Measurements from ENCODE around the gene ERC1. TPM values are rescaled to one million over a fixed set of nuclear protein-coding genes. Genes with fewer than 3 reads are reported as not detected.

Gene ERC1
- total RNA-seq, 1 experiment from 2014 or later: 31.5 TPM

DNA sequence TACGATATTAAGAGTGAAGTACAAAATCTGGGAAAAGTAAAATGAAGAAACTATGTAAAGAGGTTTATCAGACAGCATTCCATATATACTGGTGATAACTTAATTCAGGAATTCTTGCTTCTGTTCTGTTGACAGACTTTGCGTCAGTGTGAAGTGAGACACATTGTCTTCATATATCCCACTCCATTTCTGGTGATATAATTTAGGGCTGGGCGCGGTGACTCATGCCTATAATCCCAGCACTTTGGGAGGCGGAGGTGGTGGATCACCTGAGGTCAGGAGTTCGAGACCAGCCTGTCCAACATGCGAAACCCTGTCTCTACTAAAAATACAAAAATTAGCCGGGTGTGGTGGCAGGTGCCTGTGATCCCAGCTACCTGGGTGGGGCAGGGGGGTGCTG, 21.2 kb upstream of the ERC1 start:
- Histone ChIP-seq H3K36me3 (no peaks in the 10 kb centered on the region), H3K27me3 (no peaks in the 10 kb centered on the region), H3K9me3 (replicated peaks) (no peaks in the 10 kb centered on the region), H3K4me1 (no peaks in the 10 kb centered on the region), H3K27ac (no peak overlapping the region), H3K4me3 (no peak overlapping the region)
- DNase-seq: no peak

DNA sequence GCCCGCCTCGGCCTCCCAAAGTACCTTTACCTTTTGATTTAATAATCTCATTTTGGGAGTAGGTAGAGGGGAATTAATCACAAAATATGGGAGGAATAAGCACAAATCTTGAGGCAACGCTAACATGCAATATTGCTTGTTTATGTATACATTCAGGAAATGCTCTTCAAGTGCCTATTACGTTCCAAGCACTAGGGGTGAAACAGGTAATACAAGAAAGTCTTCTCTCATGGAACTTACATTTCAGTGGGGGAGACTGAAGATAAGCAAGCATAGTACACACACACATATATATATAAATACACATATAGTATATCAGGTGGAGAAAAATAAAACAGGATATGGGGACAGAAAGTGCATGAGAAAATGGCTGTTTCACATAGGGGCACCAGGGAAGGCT, 19.0 kb upstream of the ERC1 start:
- H3K4me3 ChIP-seq: no peak overlapping the region
- no peaks in the 10 kb centered on the region for H3K4me1 ChIP-seq
- no peaks in the 10 kb centered on the region for H3K27me3 ChIP-seq
- H3K9me3 ChIP-seq (replicated peaks): no peaks in the 10 kb centered on the region
- no peaks in the 10 kb centered on the region for H3K36me3 ChIP-seq
- DNase-seq: no peak
- no peak overlapping the region for H3K27ac ChIP-seq

DNA sequence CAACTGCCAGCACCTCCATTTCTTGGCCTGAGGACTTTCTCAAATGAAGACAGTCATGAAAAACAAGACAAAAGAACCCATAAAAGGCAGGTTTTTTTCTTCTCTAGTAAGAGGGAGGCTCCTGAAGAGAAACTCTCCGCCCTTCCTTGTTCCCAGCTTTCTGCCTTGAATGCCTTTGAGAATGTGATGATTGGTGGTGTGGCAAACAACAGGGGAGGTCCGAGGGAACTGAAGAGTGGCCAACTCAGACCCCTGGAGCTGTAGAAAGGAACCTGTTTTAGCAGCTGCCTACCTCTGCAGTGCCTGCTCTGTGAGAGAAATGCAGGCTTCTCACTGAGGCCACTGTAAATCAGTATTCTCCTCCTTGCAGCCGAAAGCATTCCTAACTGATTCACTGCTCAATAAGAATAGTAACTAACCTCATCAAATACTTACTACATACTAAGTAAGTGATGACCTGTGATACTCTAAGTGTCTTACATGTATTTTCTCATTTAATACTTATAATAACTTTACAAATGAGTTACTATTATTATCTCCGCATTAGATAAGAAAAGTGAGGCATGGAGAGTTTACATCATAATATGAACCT, 16.7 kb upstream of the ERC1 start:
- Histone ChIP-seq H3K36me3 (no peaks in the 10 kb centered on the region), H3K27me3 (no peaks in the 10 kb centered on the region), H3K4me3 (no peak overlapping the region), H3K27ac (no peak overlapping the region), H3K9me3 (replicated peaks) (no peaks in the 10 kb centered on the region), H3K4me1 (no peaks in the 10 kb centered on the region)
- DNase-seq: no peak

DNA sequence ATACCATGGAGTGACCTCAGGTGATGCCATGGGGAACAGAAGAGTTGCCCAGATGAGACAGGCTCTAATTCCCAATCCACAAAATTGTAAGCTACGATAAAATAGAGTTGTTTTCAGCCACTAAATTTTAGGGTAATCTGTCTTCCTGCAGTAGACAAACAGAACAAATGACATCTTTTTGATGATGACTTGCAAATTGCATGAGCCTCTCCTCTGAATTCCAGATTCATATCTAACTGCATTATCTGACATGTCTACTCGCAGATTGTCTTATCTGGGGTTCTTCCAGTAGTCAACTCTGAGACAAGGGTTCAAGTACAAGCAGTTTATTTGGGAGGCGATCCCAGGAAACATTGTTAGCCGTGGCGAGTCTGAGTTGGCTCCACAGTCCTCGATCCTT, 14.4 kb upstream of the ERC1 start:
- Histone ChIP-seq H3K27ac (no peak overlapping the region), H3K4me1 (no peaks in the 10 kb centered on the region), H3K9me3 (replicated peaks) (no peaks in the 10 kb centered on the region), H3K36me3 (no peaks in the 10 kb centered on the region), H3K4me3 (no peak overlapping the region), H3K27me3 (no peaks in the 10 kb centered on the region)
- DNase-seq: no peak

GRCh38 chr12:977156-977555, 13.9 kb upstream of the ERC1 start:
- no peaks in the 10 kb centered on the region for H3K9me3 ChIP-seq (replicated peaks)
- H3K36me3 ChIP-seq: no peaks in the 10 kb centered on the region
- no peak overlapping the region for H3K27ac ChIP-seq
- no peak for DNase-seq
- no peaks in the 10 kb centered on the region for H3K4me1 ChIP-seq
- H3K4me3 ChIP-seq: no peak overlapping the region
- no peaks in the 10 kb centered on the region for H3K27me3 ChIP-seq

GRCh38 chr12:979349-979748, 11.7 kb upstream of the ERC1 start:
- Histone ChIP-seq H3K9me3 (replicated peaks) (no peaks in the 10 kb centered on the region), H3K4me1 (no peaks in the 10 kb centered on the region), H3K27me3 (no peaks in the 10 kb centered on the region), H3K27ac (no peak overlapping the region), H3K36me3 (no peaks in the 10 kb centered on the region), H3K4me3 (no peak overlapping the region)
- DNase-seq: no peak

DNA sequence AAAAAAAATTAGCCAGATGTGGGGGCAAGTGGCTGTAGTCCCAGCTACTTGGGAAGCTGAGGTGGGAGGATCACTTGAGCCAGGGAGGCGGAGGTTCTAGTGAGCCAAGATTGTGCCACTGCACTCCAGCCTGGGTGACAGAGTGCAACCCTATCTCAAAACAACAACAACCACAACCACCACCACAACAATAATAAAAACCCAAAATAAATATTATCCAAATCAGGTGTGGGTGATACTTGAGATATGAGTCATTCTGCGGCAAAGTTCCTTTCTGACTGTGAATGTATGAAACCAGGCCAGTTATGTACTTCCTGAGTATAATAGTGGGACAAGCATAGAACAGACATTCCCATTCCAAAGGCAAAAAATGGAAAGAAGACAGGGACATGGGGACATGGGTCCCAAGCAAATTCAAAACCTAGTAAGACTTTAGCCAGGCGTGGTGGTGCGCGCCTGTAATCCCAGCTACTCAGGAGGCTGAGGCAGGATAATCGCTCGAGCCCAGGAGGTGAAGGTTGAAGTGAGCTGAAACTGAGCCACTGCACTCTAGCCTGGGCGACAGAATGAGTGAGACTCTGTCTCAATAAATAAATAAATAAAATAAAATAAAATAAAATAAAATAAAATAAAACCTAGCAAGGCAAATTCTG, 9.7 kb upstream of the ERC1 start:
- H3K27me3 ChIP-seq: no peaks in the 10 kb centered on the region
- H3K36me3 ChIP-seq: no peaks in the 10 kb centered on the region
- no peaks in the 10 kb centered on the region for H3K4me1 ChIP-seq
- H3K27ac ChIP-seq: no peak overlapping the region
- H3K4me3 ChIP-seq: no peak overlapping the region
- H3K9me3 ChIP-seq (replicated peaks): no peaks in the 10 kb centered on the region
- no peak for DNase-seq

DNA sequence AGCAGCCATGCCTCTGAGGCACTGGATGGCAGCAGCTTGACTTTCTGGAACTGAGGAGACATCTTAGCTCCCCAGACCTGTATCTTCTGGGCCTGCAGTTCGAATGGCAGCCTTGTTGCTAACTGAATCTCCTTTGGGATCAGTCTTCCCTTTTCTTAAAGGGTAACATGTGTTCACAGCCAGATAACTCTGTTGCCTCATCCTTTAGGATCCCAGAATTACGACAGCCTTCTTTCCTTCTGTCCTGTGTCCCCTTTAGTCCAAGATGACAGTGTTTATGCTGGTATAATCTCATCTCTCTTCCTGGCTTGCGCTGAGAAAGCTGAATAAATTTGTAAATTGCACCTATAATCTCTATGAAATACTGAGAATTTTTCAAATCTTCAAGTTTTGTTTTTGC, 9.1 kb upstream of the ERC1 start:
- H3K36me3 ChIP-seq: no peaks in the 10 kb centered on the region
- DNase-seq: no peak
- no peak overlapping the region for H3K4me3 ChIP-seq
- no peaks in the 10 kb centered on the region for H3K27me3 ChIP-seq
- no peaks in the 10 kb centered on the region for H3K9me3 ChIP-seq (replicated peaks)
- no peak overlapping the region for H3K27ac ChIP-seq
- H3K4me1 ChIP-seq: no peaks in the 10 kb centered on the region

GRCh38 chr12:988646-989045, 2.4 kb upstream of the ERC1 start:
- no peaks in the 10 kb centered on the region; the same call in 1 of the 2 replicates for H3K36me3 ChIP-seq
- no peak for DNase-seq
- H3K4me3 ChIP-seq: no peak overlapping the region; the same call in 1 of the 2 replicates
- H3K4me1 ChIP-seq: peaks cover 24% of the 10 kb centered on the region
- H3K27ac ChIP-seq: no peak overlapping the region
- H3K9me3 ChIP-seq (replicated peaks): no peaks in the 10 kb centered on the region
- no peaks in the 10 kb centered on the region for H3K27me3 ChIP-seq

- Histone ChIP-seq H3K9me3 (replicated peaks) (no peaks in the 10 kb centered on the region), H3K27ac (no peak overlapping the region; the same call in 1 of the 2 replicates), H3K4me3 (peak overlapping the region; percentile 97), H3K4me1 (peaks cover 24% of the 10 kb centered on the region), H3K36me3 (no peaks in the 10 kb centered on the region; the same call in 1 of the 2 replicates), H3K27me3 (no peaks in the 10 kb centered on the region)
- DNase-seq: no peak
Observed at GRCh38 chr12:989051-989450, 2.0 kb upstream of the ERC1 start.

DNA sequence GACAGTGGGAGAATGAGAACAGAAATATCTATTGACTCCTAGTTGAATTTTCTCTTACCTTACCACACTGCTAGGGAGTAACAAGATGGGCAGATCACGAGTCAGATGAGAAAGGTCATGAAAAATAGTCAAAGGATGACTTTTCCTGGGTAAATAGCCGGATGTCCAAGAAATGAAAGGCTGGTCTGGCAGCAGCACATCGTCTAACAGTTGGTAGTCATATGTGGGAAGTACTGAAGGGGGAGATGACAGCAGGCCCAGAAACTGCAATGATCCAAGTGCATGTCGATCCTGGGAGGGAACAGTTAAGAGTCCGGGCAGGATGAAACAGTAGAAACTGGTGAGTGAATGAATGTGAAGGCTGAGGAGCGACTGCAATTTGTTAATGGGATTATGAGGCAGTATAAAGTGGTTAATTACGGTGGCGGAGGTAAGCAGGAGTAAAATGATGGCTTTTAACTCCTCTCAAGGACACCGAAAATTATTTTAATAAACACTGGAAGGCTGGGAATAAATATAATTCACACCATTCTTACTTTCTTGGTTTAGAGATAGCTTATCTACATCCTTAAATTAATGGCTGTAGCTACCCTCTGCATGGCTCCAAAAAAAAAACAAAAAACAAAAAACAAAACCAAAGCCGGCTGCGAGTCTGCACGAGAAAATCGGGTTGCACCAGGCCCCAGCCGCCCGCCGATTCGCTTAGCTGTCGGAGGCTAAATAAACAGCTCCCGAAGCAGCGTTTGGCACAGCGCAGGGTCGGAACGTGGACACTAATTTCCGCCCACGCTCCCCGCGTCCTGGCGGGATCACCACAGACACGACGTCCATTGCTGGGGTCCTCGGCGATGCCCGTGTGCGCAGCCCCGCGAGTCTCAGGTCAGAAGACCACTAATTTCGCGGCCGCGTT, 1.0 kb upstream of the ERC1 start:
- Histone ChIP-seq H3K9me3 (replicated peaks) (no peaks in the 10 kb centered on the region), H3K36me3 (no peaks in the 10 kb centered on the region; the same call in 1 of the 2 replicates), H3K27ac (peak overlapping the region; percentile 97), H3K4me1 (peaks cover 24% of the 10 kb centered on the region), H3K27me3 (no peaks in the 10 kb centered on the region), H3K4me3 (peak overlapping the region; percentile 97)
- peak; percentile 72 to 76 for DNase-seq

GRCh38 chr12:991350-992333, 619 bp downstream of the ERC1 start:
- DNase-seq: peak; percentile 27 to 72
- Histone ChIP-seq H3K4me3 (peak overlapping the region; percentile 97), H3K27ac (peak overlapping the region; percentile 97; the same call in 1 of the 2 replicates), H3K36me3 (no peaks in the 10 kb centered on the region; the same call in 1 of the 2 replicates), H3K9me3 (replicated peaks) (no peaks in the 10 kb centered on the region), H3K4me1 (peaks cover 24% of the 10 kb centered on the region), H3K27me3 (no peaks in the 10 kb centered on the region)

GRCh38 chr12:992647-993046, 1.6 kb downstream of the ERC1 start:
- H3K4me3 ChIP-seq: no peak overlapping the region
- DNase-seq: no peak
- no peak overlapping the region for H3K27ac ChIP-seq
- no peaks in the 10 kb centered on the region for H3K27me3 ChIP-seq
- no peaks in the 10 kb centered on the region for H3K9me3 ChIP-seq (replicated peaks)
- no peaks in the 10 kb centered on the region; the same call in 1 of the 2 replicates for H3K36me3 ChIP-seq
- H3K4me1 ChIP-seq: peaks cover 24% of the 10 kb centered on the region

- Histone ChIP-seq H3K9me3 (replicated peaks) (no peaks in the 10 kb centered on the region), H3K4me3 (no peak overlapping the region), H3K27me3 (no peaks in the 10 kb centered on the region), H3K36me3 (no peaks in the 10 kb centered on the region; the same call in 1 of the 2 replicates), H3K4me1 (peaks cover 9% of the 10 kb centered on the region), H3K27ac (no peak overlapping the region)
- no peak for DNase-seq
Observed at GRCh38 chr12:996881-997280, 5.9 kb downstream of the ERC1 start.
